GM12891 (cell line): ENCODE results near the gene AFF3.

Experiments
- DNase-seq: peaks from one replicate; pipeline ENCODE4 v3.0.0; 2011; ENCODE audit warnings: low spot score; ENCODE audit not compliant: insufficient read length
- FAIRE-seq: peaks from 2 replicates; lab custom pipeline; 2011; peaks lifted over from hg19 to GRCh38; lab: Jason Lieb, UNC
- PAX5 ChIP-seq: IDR thresholded peaks from 2 replicates; pipeline ENCODE4 v1.6.1; 2011; ENCODE audit warnings: low read length, moderate library complexity, mild to moderate bottlenecking; ENCODE audit not compliant: insufficient read depth, severe bottlenecking
- POLR2A ChIP-seq: IDR thresholded peaks from 2 replicates; pipeline ENCODE4 v1.6.1; 2011; ENCODE audit warnings: low read depth, low read length, control low read depth
- POLR2AphosphoS5 ChIP-seq: IDR thresholded peaks from 2 replicates; pipeline ENCODE4 v1.6.1; 2011; ENCODE audit warnings: low read depth, low read length, control low read depth
- POU2F2 ChIP-seq: IDR thresholded peaks from 2 replicates; pipeline ENCODE4 v1.6.1; 2011; ENCODE audit warnings: low read depth, mild to moderate bottlenecking, control low read depth, low read length, moderate library complexity
- SPI1 ChIP-seq: IDR thresholded peaks from 2 replicates; pipeline ENCODE4 v1.6.1; 2011; ENCODE audit warnings: low read depth, low read length, control low read depth
- TAF1 ChIP-seq: IDR thresholded peaks from 2 replicates; pipeline ENCODE4 v1.6.1; 2011; ENCODE audit warnings: low read depth, low read length, control low read depth

The AFF3 gene

GRCh38 chr2:99988599-99988998, 153.8 kb downstream of the AFF3 start:
- TF ChIP-seq PAX5, result no peak
- TF ChIP-seq POU2F2, result no peak
- TF ChIP-seq POLR2A, result no peak
- TF ChIP-seq SPI1, result no peak
- DNase-seq, result no peak
- FAIRE-seq, result no peak

GRCh38 chr2:99987160-99987559, 155.2 kb downstream of the AFF3 start:
- FAIRE-seq (no peak), DNase-seq (no peak)
- TF ChIP-seq POLR2AphosphoS5 (no peak), TAF1 (no peak), PAX5 (no peak), POU2F2 (no peak)

GRCh38 chr2:99984799-99985515, 157.4 kb downstream of the AFF3 start:
- FAIRE-seq (no peak), DNase-seq (no peak)
- no peak for TF ChIP-seq PAX5

- FAIRE-seq (no peak), DNase-seq (no peak)
- TF ChIP-seq TAF1 (no peak), PAX5 (no peak), SPI1 (no peak), POLR2AphosphoS5 (no peak), POU2F2 (no peak), POLR2A (no peak)
These were observed 159.6 kb downstream of the AFF3 start for GRCh38 chr2:99982744-99983143.

GRCh38 chr2:99981840-99982239, 160.6 kb downstream of the AFF3 start:
- no peak for TF ChIP-seq PAX5
- no peak for TF ChIP-seq POU2F2
- no peak for TF ChIP-seq POLR2AphosphoS5
- no peak for TF ChIP-seq TAF1
- TF ChIP-seq SPI1, result no peak
- no peak for TF ChIP-seq POLR2A
- FAIRE-seq, result no peak

GRCh38 chr2:99980176-99980575, 162.2 kb downstream of the AFF3 start:
- TF ChIP-seq SPI1 (no peak), POLR2AphosphoS5 (no peak), TAF1 (no peak), PAX5 (no peak), POU2F2 (no peak), POLR2A (no peak)
- no peak for FAIRE-seq
- DNase-seq, result no peak

More at GRCh38 chr2:99981840-99982239, 160.6 kb downstream of the AFF3 start:
- DNase-seq, result no peak

GRCh38 chr2:99977966-99978365, 164.4 kb downstream of the AFF3 start:
- FAIRE-seq (no peak), DNase-seq (no peak)
- TF ChIP-seq POLR2AphosphoS5 (no peak), POU2F2 (no peak), TAF1 (no peak), PAX5 (no peak), POLR2A (no peak), SPI1 (no peak)

GRCh38 chr2:99975386-99975785, 167.0 kb downstream of the AFF3 start:
- TF ChIP-seq SPI1, result no peak
- no peak for TF ChIP-seq POLR2AphosphoS5
- TF ChIP-seq TAF1, result no peak
- no peak for TF ChIP-seq POLR2A
- no peak for TF ChIP-seq POU2F2
- TF ChIP-seq PAX5, result no peak
- DNase-seq (no peak), FAIRE-seq (no peak)

- TF ChIP-seq POU2F2, result no peak
- no peak for TF ChIP-seq TAF1
- no peak for TF ChIP-seq SPI1
- TF ChIP-seq POLR2AphosphoS5, result no peak
- no peak for TF ChIP-seq POLR2A
- no peak for TF ChIP-seq PAX5
- DNase-seq (no peak), FAIRE-seq (no peak)
These were observed 167.6 kb downstream of the AFF3 start for GRCh38 chr2:99974682-99975375.

- no peak for DNase-seq
- TF ChIP-seq SPI1, result no peak
- no peak for TF ChIP-seq POLR2AphosphoS5
- no peak for TF ChIP-seq PAX5
- no peak for TF ChIP-seq TAF1
- TF ChIP-seq POU2F2, result no peak
- no peak for TF ChIP-seq POLR2A
- FAIRE-seq, result no peak
These were observed 168.1 kb downstream of the AFF3 start for GRCh38 chr2:99974275-99974674.
